Esophagus (tissue), 2 donors: ENCODE measurements around the gene QARS1. TPM values are rescaled to one million over a fixed set of nuclear protein-coding genes. Genes with fewer than 3 reads are reported as not detected.

ENCODE experiments used
- H3K27ac ChIP-seq, 2 donors: one replicate each; pipeline ENCODE4 v1.5.1; 2013; ENCODE audit warnings: low read depth in 2 of 2, mild to moderate bottlenecking in 2 of 2, inconsistent platforms in 1 of 2, low read length in 1 of 2, moderate library complexity in 1 of 2
- H3K27me3 ChIP-seq, 2 donors: one replicate each; pipeline ENCODE4 v1.6.1; 2013; ENCODE audit warnings: low read length in 2 of 2, control low read depth in 1 of 2, mild to moderate bottlenecking in 1 of 2; ENCODE audit not compliant: insufficient read depth in 2 of 2, control insufficient read depth in 1 of 2
- H3K36me3 ChIP-seq, 2 donors: one replicate each; pipeline ENCODE4 v1.6.1; 2013; ENCODE audit warnings: low read length in 1 of 2; ENCODE audit not compliant: control insufficient read depth in 2 of 2, insufficient read depth in 2 of 2
- H3K4me1 ChIP-seq, 2 donors: one replicate each; pipeline ENCODE4 v1.6.1; 2013; ENCODE audit warnings: low read length in 1 of 2; ENCODE audit not compliant: control insufficient read depth in 2 of 2, insufficient read depth in 2 of 2
- H3K4me3 ChIP-seq, 2 donors: one replicate each; pipeline ENCODE4 v1.5.1; 2013; ENCODE audit warnings: low read length in 2 of 2, mild to moderate bottlenecking in 2 of 2, low read depth in 1 of 2, moderate library complexity in 1 of 2
- H3K9me3 ChIP-seq, 2 donors: one replicate each; pipeline ENCODE4 v1.6.1; 2013; ENCODE audit warnings: mild to moderate bottlenecking in 2 of 2, low read depth in 1 of 2, low read length in 1 of 2, moderate library complexity in 1 of 2; ENCODE audit not compliant: control insufficient read depth in 2 of 2, insufficient read depth in 1 of 2
- WGBS, 2 donors: extraction: QIAGEN DNeasy Blood & Tissue Kit; methylation state at CpG; one replicate each; pipeline ENCODE4 v1.1.7; 2013; 5-methylcytosine and 5-hydroxymethylcytosine counted together
- polyA plus RNA-seq, 2 donors: library from polyadenylated mRNA; stranded (reverse); fragments of 200-250 nt; gene quantifications; one replicate each; pipeline ENCODE4 v1.2.3, GENCODE V29; 2013
- donor health status: healthy with polysubstance abuse.
- donor health status: Bipolar disorder and iron deficiency.

QARS1 gene
- polyA plus RNA-seq, 2 donors: 228 to 237 TPM

GRCh38 chr3:49122022-49122421 is 17.5 kb upstream of the QARS1 start:
- WGBS, 2 donors: 94 to 97% methylated on average over 12 of the region's 12 CpGs
- H3K27ac ChIP-seq: peak overlapping the region in 1 of 2 donors; percentile 39

GRCh38 chr3:49121132-49121736 is 16.7 kb upstream of the QARS1 start:
- Histone ChIP-seq H3K4me1 (peaks cover 12 to 13% of the 10 kb centered on the region in 2 donors), H3K36me3 (peaks cover 29 to 63% of the 10 kb centered on the region in 2 donors), H3K4me3 (peak overlapping the region; percentile 96 to 100), H3K27ac (peak overlapping the region; percentile 97 to 99), H3K9me3 (no peaks in the 10 kb centered on the region), H3K27me3 (no peaks in the 10 kb centered on the region)
- 71 to 72% methylated on average over 17 of the region's 17 CpGs for WGBS, 2 donors

More at GRCh38 chr3:49122022-49122421, 17.5 kb upstream of the QARS1 start:
- Histone ChIP-seq H3K27me3 (no peaks in the 10 kb centered on the region), H3K36me3 (peaks cover 23 to 59% of the 10 kb centered on the region in 2 donors), H3K9me3 (no peaks in the 10 kb centered on the region), H3K4me3 (no peak overlapping the region), H3K4me1 (peaks cover 12 to 13% of the 10 kb centered on the region in 2 donors)

- H3K27ac ChIP-seq: peak within 1 kb of the TSS; percentile 97 to 99
- peaks cover 31 to 63% of the 10 kb centered on the region in 2 donors for H3K36me3 ChIP-seq
- no peaks in the 10 kb centered on the region for H3K9me3 ChIP-seq
- WGBS, 2 donors: 1% methylated on average over 64 to 70 of the region's 70 CpGs
- H3K4me3 ChIP-seq: peak within 1 kb of the TSS; percentile 96 to 100
- no peaks in the 10 kb centered on the region for H3K27me3 ChIP-seq
- H3K4me1 ChIP-seq: peaks cover 12 to 13% of the 10 kb centered on the region in 2 donors
These were observed 16.0 kb upstream of the QARS1 start, which contains the start of gene USP19 for GRCh38 chr3:49120438-49121131. Gene USP19, minus strand, starts transcription at chr3:49120823. Its CDS starts 1,678 bp downstream, at chr3:49119145.

GRCh38 chr3:49120096-49120437 is 15.5 kb upstream of the QARS1 start:
- Histone ChIP-seq H3K27ac (peak overlapping the region; percentile 97 to 99), H3K27me3 (no peaks in the 10 kb centered on the region), H3K36me3 (peaks cover 34 to 64% of the 10 kb centered on the region in 2 donors), H3K4me1 (peaks cover 12 to 13% of the 10 kb centered on the region in 2 donors), H3K9me3 (no peaks in the 10 kb centered on the region), H3K4me3 (peak overlapping the region; percentile 96 to 100)
- WGBS, 2 donors: 0 to 1% methylated on average over 9 of the region's 9 CpGs

- H3K9me3 ChIP-seq: no peaks in the 10 kb centered on the region
- peaks cover 12 to 13% of the 10 kb centered on the region in 2 donors for H3K4me1 ChIP-seq
- H3K27me3 ChIP-seq: no peaks in the 10 kb centered on the region
- whole genome bisulfite sequencing, 2 donors: 46 to 49% methylated on average over 3 of the region's 3 CpGs
- H3K36me3 ChIP-seq: peaks cover 37 to 64% of the 10 kb centered on the region in 2 donors
- peak overlapping the region; percentile 97 to 99 for H3K27ac ChIP-seq
- H3K4me3 ChIP-seq: peak overlapping the region in 1 of 2 donors; percentile 96
These were observed 14.9 kb upstream of the QARS1 start for GRCh38 chr3:49119439-49119838.

GRCh38 chr3:49119036-49119435 is 14.5 kb upstream of the QARS1 start:
- 61 to 72% methylated on average over 10 of the region's 10 CpGs for WGBS, 2 donors
- no peak overlapping the region for H3K4me3 ChIP-seq
- peaks cover 37 to 65% of the 10 kb centered on the region in 2 donors for H3K36me3 ChIP-seq
- no peaks in the 10 kb centered on the region for H3K9me3 ChIP-seq
- H3K4me1 ChIP-seq: peaks cover 12 to 13% of the 10 kb centered on the region in 2 donors
- no peaks in the 10 kb centered on the region for H3K27me3 ChIP-seq
- peak overlapping the region; percentile 97 to 99 for H3K27ac ChIP-seq

- Histone ChIP-seq H3K36me3 (peaks cover 35 to 89% of the 10 kb centered on the region in 2 donors), H3K27me3 (no peaks in the 10 kb centered on the region), H3K4me3 (no peak overlapping the region), H3K4me1 (no peaks in the 10 kb centered on the region), H3K9me3 (no peaks in the 10 kb centered on the region), H3K27ac (no peak overlapping the region)
- WGBS, 2 donors: 86 to 88% methylated on average over 14 of the region's 14 CpGs
These were observed 7.7 kb upstream of the QARS1 start for GRCh38 chr3:49112262-49112661.

GRCh38 chr3:49111347-49111746 is 6.8 kb upstream of the QARS1 start:
- H3K4me1 ChIP-seq: no peaks in the 10 kb centered on the region
- H3K4me3 ChIP-seq: no peak overlapping the region
- no peaks in the 10 kb centered on the region for H3K9me3 ChIP-seq
- H3K27ac ChIP-seq: no peak overlapping the region
- peaks cover 26 to 81% of the 10 kb centered on the region in 2 donors for H3K36me3 ChIP-seq
- no peaks in the 10 kb centered on the region for H3K27me3 ChIP-seq
- WGBS, 2 donors: 75 to 77% methylated on average over 6 of the region's 6 CpGs

GRCh38 chr3:49110780-49111179 is 6.2 kb upstream of the QARS1 start:
- H3K27ac ChIP-seq: no peak overlapping the region
- no peaks in the 10 kb centered on the region for H3K27me3 ChIP-seq
- H3K36me3 ChIP-seq: peaks cover 20 to 79% of the 10 kb centered on the region in 2 donors
- no peaks in the 10 kb centered on the region for H3K9me3 ChIP-seq
- H3K4me3 ChIP-seq: no peak overlapping the region
- 85 to 86% methylated on average over 13 of the region's 13 CpGs for WGBS, 2 donors
- H3K4me1 ChIP-seq: no peaks in the 10 kb centered on the region
